ENCODE data around the gene LDB2. TPM values are rescaled to one million over a fixed set of nuclear protein-coding genes. Genes with fewer than 3 reads are reported as not detected.

LDB2 gene
- polyA plus RNA-seq, 2 donors, result 3.5 to 4.4 TPM

DNA sequence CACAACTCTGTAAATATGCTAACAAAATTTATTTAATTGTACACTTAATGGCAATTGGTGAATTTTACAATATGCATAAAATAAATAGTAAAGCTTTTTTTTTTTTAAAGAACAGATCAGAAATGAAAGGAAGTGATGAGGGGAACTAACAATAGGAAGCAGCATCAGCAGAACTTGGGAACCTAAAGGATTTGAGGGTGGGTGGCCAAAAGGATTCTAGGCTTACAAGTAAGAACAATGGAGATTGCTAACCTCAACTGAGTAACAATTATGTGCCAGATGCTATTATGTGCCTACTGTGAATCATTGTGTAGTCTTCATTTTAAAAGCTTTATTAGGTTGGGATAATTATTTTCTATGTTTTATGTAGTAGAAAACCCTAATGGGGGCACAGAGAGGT, 185.2 kb downstream of the LDB2 start:
- H3K9me3 ChIP-seq (ENCODE audit: control insufficient read depth in 2 of 2, insufficient read depth in 1 of 2, low read depth in 1 of 2, low read length in 1 of 2), result no peaks in the 10 kb centered on the region
- H3K27me3 ChIP-seq (ENCODE audit: control insufficient read depth in 1 of 2, insufficient read depth in 2 of 2, low read length in 2 of 2), result no peaks in the 10 kb centered on the region
- H3K4me1 ChIP-seq (ENCODE audit: control insufficient read depth in 2 of 2, insufficient read depth in 2 of 2, low read length in 1 of 2), result no peaks in the 10 kb centered on the region
- no peak overlapping the region for H3K27ac ChIP-seq (ENCODE audit: low read depth in 2 of 2, low read length in 1 of 2)
- no peak overlapping the region for H3K4me3 ChIP-seq (ENCODE audit: low read depth in 1 of 2, low read length in 2 of 2)
- no peaks in the 10 kb centered on the region for H3K36me3 ChIP-seq (ENCODE audit: control insufficient read depth in 2 of 2, insufficient read depth in 2 of 2, low read length in 1 of 2)

GRCh38 chr4:16710198-16710597, 188.2 kb downstream of the LDB2 start:
- Histone ChIP-seq H3K4me1 (ENCODE audit: control insufficient read depth in 2 of 2, insufficient read depth in 2 of 2, low read length in 1 of 2) (no peaks in the 10 kb centered on the region), H3K27ac (ENCODE audit: low read depth in 2 of 2, low read length in 1 of 2) (no peak overlapping the region), H3K4me3 (ENCODE audit: low read depth in 1 of 2, low read length in 2 of 2) (no peak overlapping the region), H3K9me3 (ENCODE audit: control insufficient read depth in 2 of 2, insufficient read depth in 1 of 2, low read depth in 1 of 2, low read length in 1 of 2) (no peaks in the 10 kb centered on the region), H3K27me3 (ENCODE audit: control insufficient read depth in 1 of 2, insufficient read depth in 2 of 2, low read length in 2 of 2) (no peaks in the 10 kb centered on the region), H3K36me3 (ENCODE audit: control insufficient read depth in 2 of 2, insufficient read depth in 2 of 2, low read length in 1 of 2) (no peaks in the 10 kb centered on the region)
- WGBS, 2 donors, result 65 to 69% methylated on average over 3 of the region's 3 CpGs

DNA sequence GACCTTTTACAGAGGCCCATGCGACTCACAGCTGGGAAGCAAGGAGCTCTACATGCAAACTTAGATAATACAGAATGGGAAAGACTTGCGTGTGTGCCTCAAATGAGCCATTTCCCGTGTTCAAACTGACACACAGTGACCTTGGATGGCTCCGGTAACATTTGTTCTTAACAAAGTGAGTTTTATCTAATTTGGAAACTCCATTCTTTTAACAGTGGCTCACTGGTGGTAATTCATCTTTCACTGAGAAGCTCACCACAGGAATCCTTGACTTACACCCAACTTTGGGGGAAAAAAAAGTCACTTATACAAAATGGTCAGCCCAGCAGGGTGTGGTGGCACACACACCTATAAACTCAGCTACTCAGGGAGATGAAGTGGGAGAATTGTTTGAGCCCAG, 190.6 kb downstream of the LDB2 start:
- 74 to 81% methylated on average over 4 of the region's 4 CpGs for WGBS, 2 donors
- Histone ChIP-seq H3K4me1 (ENCODE audit: control insufficient read depth in 2 of 2, insufficient read depth in 2 of 2, low read length in 1 of 2) (no peaks in the 10 kb centered on the region), H3K9me3 (ENCODE audit: control insufficient read depth in 2 of 2, insufficient read depth in 1 of 2, low read depth in 1 of 2, low read length in 1 of 2) (no peaks in the 10 kb centered on the region), H3K36me3 (ENCODE audit: control insufficient read depth in 2 of 2, insufficient read depth in 2 of 2, low read length in 1 of 2) (no peaks in the 10 kb centered on the region), H3K27me3 (ENCODE audit: control insufficient read depth in 1 of 2, insufficient read depth in 2 of 2, low read length in 2 of 2) (no peaks in the 10 kb centered on the region), H3K4me3 (ENCODE audit: low read depth in 1 of 2, low read length in 2 of 2) (no peak overlapping the region), H3K27ac (ENCODE audit: low read depth in 2 of 2, low read length in 1 of 2) (no peak overlapping the region)

- Histone ChIP-seq H3K9me3 (ENCODE audit: control insufficient read depth in 2 of 2, insufficient read depth in 1 of 2, low read depth in 1 of 2, low read length in 1 of 2) (peaks cover 0 to 2% of the 10 kb centered on the region in 2 donors), H3K27ac (ENCODE audit: low read depth in 2 of 2, low read length in 1 of 2) (no peak overlapping the region), H3K27me3 (ENCODE audit: control insufficient read depth in 1 of 2, insufficient read depth in 2 of 2, low read length in 2 of 2) (no peaks in the 10 kb centered on the region), H3K4me1 (ENCODE audit: control insufficient read depth in 2 of 2, insufficient read depth in 2 of 2, low read length in 1 of 2) (no peaks in the 10 kb centered on the region), H3K36me3 (ENCODE audit: control insufficient read depth in 2 of 2, insufficient read depth in 2 of 2, low read length in 1 of 2) (no peaks in the 10 kb centered on the region), H3K4me3 (ENCODE audit: low read depth in 1 of 2, low read length in 2 of 2) (no peak overlapping the region)
- WGBS, 2 donors, result 72 to 82% methylated on average over 6 of the region's 6 CpGs
Measured at GRCh38 chr4:16706251-16706650, 192.2 kb downstream of the LDB2 start.

DNA sequence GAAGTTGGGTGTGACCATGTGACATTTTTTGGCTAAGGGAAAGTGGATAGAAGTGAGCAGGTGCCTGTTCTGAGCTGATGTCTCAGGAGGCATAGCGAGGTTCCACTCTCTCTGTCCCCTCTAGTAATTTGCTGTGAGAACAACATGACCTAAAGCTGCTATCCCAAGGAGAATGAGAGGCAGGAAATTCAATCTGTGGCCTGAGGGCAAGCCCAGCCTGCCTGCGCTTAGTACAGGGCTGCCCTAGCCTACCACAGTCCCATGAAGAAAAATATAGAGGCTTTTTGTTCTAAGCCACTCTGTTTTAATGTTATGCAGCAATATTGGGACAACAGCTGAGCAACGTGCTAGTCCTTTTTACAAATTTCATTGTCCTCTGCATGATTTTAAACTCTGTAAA, 193.1 kb downstream of the LDB2 start:
- Histone ChIP-seq H3K9me3 (ENCODE audit: control insufficient read depth in 2 of 2, insufficient read depth in 1 of 2, low read depth in 1 of 2, low read length in 1 of 2) (peaks cover 0 to 2% of the 10 kb centered on the region in 2 donors), H3K36me3 (ENCODE audit: control insufficient read depth in 2 of 2, insufficient read depth in 2 of 2, low read length in 1 of 2) (no peaks in the 10 kb centered on the region), H3K27me3 (ENCODE audit: control insufficient read depth in 1 of 2, insufficient read depth in 2 of 2, low read length in 2 of 2) (no peaks in the 10 kb centered on the region), H3K4me1 (ENCODE audit: control insufficient read depth in 2 of 2, insufficient read depth in 2 of 2, low read length in 1 of 2) (no peaks in the 10 kb centered on the region), H3K27ac (ENCODE audit: low read depth in 2 of 2, low read length in 1 of 2) (no peak overlapping the region), H3K4me3 (ENCODE audit: low read depth in 1 of 2, low read length in 2 of 2) (no peak overlapping the region)
- 86 to 88% methylated on average over 3 of the region's 3 CpGs for WGBS, 2 donors

DNA sequence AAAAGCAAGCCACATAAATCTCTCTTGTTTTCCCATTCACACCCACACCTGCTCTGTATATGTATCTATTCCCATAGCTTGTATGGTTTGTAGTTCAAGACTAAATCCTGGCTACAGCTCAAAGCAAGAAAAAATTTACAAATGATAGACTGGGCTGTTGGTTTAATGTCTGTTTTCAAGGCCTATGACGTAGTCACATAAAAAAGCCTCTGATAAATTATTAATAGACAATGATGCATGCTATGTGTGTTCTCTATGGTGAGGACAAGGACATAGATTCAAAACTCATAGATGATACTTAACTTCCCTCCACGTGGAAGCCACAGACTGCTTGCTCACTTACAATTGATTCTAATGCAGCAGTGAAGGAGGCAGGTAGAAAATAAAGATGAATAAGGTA, 194.0 kb downstream of the LDB2 start:
- WGBS, 2 donors, result 45 to 70% methylated on average over 2 of the region's 2 CpGs
- Histone ChIP-seq H3K4me1 (ENCODE audit: control insufficient read depth in 2 of 2, insufficient read depth in 2 of 2, low read length in 1 of 2) (no peaks in the 10 kb centered on the region), H3K9me3 (ENCODE audit: control insufficient read depth in 2 of 2, insufficient read depth in 1 of 2, low read depth in 1 of 2, low read length in 1 of 2) (peaks cover 0 to 2% of the 10 kb centered on the region in 2 donors), H3K4me3 (ENCODE audit: low read depth in 1 of 2, low read length in 2 of 2) (no peak overlapping the region), H3K27ac (ENCODE audit: low read depth in 2 of 2, low read length in 1 of 2) (no peak overlapping the region), H3K27me3 (ENCODE audit: control insufficient read depth in 1 of 2, insufficient read depth in 2 of 2, low read length in 2 of 2) (no peaks in the 10 kb centered on the region), H3K36me3 (ENCODE audit: control insufficient read depth in 2 of 2, insufficient read depth in 2 of 2, low read length in 1 of 2) (no peaks in the 10 kb centered on the region)

DNA sequence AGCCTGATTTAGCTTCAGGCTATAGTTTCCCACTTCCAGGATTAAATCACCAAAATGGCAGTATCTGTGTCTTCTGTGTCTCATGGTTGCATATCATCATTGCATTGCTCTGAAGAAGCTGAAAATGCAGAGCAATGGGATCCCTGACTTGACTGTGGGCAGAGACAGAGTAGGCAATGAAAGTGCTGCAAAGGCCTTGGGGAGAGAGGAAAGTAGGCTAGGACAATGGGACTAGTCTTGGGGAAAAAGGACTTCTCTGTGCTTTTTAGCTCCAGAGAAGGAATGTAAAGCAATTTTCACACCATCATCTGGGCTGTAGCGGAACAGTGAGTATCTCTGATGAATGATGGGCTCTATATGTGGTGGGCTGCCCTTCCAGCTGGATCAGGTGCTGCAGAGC, 202.5 kb downstream of the LDB2 start:
- Histone ChIP-seq H3K4me1 (ENCODE audit: control insufficient read depth in 2 of 2, insufficient read depth in 2 of 2, low read length in 1 of 2) (no peaks in the 10 kb centered on the region), H3K36me3 (ENCODE audit: control insufficient read depth in 2 of 2, insufficient read depth in 2 of 2, low read length in 1 of 2) (no peaks in the 10 kb centered on the region), H3K9me3 (ENCODE audit: control insufficient read depth in 2 of 2, insufficient read depth in 1 of 2, low read depth in 1 of 2, low read length in 1 of 2) (no peaks in the 10 kb centered on the region), H3K4me3 (ENCODE audit: low read depth in 1 of 2, low read length in 2 of 2) (no peak overlapping the region), H3K27ac (ENCODE audit: low read depth in 2 of 2, low read length in 1 of 2) (no peak overlapping the region), H3K27me3 (ENCODE audit: control insufficient read depth in 1 of 2, insufficient read depth in 2 of 2, low read length in 2 of 2) (no peaks in the 10 kb centered on the region)
- 88 to 89% methylated on average over 1 of the region's 1 CpG for WGBS, 2 donors

DNA sequence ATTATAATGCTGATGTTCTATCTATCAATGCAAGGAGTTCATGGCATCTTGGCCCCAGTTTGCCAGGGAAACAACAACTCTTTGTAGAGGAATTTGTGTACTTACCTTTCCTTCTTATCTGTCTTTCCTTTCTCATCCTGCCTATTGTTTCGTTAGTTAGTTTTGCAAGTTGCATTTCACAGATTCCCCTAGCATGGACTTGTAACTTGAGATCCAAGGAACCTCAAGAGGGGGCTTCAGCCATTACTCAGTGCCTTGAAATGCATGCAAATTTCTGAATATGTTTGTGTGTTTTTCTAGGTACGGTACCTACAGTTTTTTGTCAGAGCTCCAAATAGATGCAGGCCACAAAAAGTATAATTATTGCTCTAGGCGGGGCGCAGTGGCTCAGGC, 203.6 kb downstream of the LDB2 start:
- no peak overlapping the region for H3K27ac ChIP-seq (ENCODE audit: low read depth in 2 of 2, low read length in 1 of 2)
- no peaks in the 10 kb centered on the region for H3K4me1 ChIP-seq (ENCODE audit: control insufficient read depth in 2 of 2, insufficient read depth in 2 of 2, low read length in 1 of 2)
- 85 to 89% methylated on average over 4 of the region's 4 CpGs for WGBS, 2 donors
- H3K4me3 ChIP-seq (ENCODE audit: low read depth in 1 of 2, low read length in 2 of 2), result no peak overlapping the region
- no peaks in the 10 kb centered on the region for H3K9me3 ChIP-seq (ENCODE audit: control insufficient read depth in 2 of 2, insufficient read depth in 1 of 2, low read depth in 1 of 2, low read length in 1 of 2)
- no peaks in the 10 kb centered on the region for H3K27me3 ChIP-seq (ENCODE audit: control insufficient read depth in 1 of 2, insufficient read depth in 2 of 2, low read length in 2 of 2)
- H3K36me3 ChIP-seq (ENCODE audit: control insufficient read depth in 2 of 2, insufficient read depth in 2 of 2, low read length in 1 of 2), result no peaks in the 10 kb centered on the region

DNA sequence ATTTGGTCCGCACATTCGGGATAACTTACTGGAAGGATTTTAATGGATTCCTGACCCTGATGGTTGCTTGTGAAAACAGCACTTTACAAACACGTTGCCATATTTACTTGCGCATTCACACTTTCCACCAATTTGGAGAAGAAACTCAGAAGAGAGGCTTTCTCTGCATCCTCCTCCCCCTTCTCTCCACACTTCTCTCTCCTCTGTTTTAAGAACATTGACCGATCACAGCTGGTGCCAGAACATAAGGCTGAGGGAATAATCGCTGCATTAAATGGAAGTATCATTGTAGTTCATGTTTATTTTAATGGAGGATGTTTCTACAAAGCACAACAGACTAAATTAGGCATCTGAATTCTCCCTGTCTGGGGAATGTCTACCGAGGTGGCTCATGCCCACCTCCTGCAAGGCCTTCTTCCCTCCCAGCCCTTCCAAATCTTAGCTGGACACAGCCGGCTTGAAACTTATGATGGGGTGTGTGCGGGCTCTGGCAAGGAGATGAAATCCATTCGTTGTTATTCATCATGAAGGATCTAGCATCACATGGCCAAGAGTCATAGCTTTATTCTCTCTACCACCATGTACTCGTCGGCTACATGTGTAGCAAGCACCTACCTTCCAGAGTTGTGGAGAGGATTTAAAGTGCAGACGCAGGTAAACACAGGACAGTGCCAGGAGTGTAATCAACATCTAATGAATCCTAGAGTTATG, 204.1 kb downstream of the LDB2 start:
- H3K27ac ChIP-seq (ENCODE audit: low read depth in 2 of 2, low read length in 1 of 2), result no peak overlapping the region
- 74% methylated on average over 13 of the region's 13 CpGs for WGBS, 2 donors

DNA sequence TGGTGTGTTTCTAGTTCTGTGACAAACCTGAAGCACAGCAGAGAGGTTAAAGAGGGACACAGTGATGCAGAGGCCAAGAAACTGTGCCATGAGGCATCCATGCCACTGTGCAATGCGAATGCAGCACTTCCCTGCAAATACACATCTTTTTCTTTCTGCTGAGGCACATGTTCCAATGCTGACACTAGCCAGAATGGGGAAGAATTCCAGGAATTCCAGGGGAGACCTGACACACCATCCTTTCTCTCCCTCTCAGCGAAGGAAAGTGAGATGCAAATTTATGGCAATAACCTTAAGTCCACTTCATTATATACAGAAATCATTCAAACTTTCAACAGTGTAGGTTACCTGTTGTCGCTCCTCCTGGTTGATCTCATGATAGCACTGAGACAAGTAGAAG, 204.8 kb downstream of the LDB2 start:
- H3K4me1 ChIP-seq (ENCODE audit: control insufficient read depth in 2 of 2, insufficient read depth in 2 of 2, low read length in 1 of 2), result no peaks in the 10 kb centered on the region
- 83 to 89% methylated on average over 3 of the region's 3 CpGs for WGBS, 2 donors
- H3K36me3 ChIP-seq (ENCODE audit: control insufficient read depth in 2 of 2, insufficient read depth in 2 of 2, low read length in 1 of 2), result no peaks in the 10 kb centered on the region
- H3K27me3 ChIP-seq (ENCODE audit: control insufficient read depth in 1 of 2, insufficient read depth in 2 of 2, low read length in 2 of 2), result no peaks in the 10 kb centered on the region
- H3K4me3 ChIP-seq (ENCODE audit: low read depth in 1 of 2, low read length in 2 of 2), result no peak overlapping the region
- no peak overlapping the region for H3K27ac ChIP-seq (ENCODE audit: low read depth in 2 of 2, low read length in 1 of 2)
- H3K9me3 ChIP-seq (ENCODE audit: control insufficient read depth in 2 of 2, insufficient read depth in 1 of 2, low read depth in 1 of 2, low read length in 1 of 2), result no peaks in the 10 kb centered on the region

More for the DNA sequence above, 204.1 kb downstream of the LDB2 start:
- no peak overlapping the region for H3K4me3 ChIP-seq (ENCODE audit: low read depth in 1 of 2, low read length in 2 of 2)
- H3K27me3 ChIP-seq (ENCODE audit: control insufficient read depth in 1 of 2, insufficient read depth in 2 of 2, low read length in 2 of 2), result no peaks in the 10 kb centered on the region
- no peaks in the 10 kb centered on the region for H3K9me3 ChIP-seq (ENCODE audit: control insufficient read depth in 2 of 2, insufficient read depth in 1 of 2, low read depth in 1 of 2, low read length in 1 of 2)
- H3K36me3 ChIP-seq (ENCODE audit: control insufficient read depth in 2 of 2, insufficient read depth in 2 of 2, low read length in 1 of 2), result no peaks in the 10 kb centered on the region
- no peaks in the 10 kb centered on the region for H3K4me1 ChIP-seq (ENCODE audit: control insufficient read depth in 2 of 2, insufficient read depth in 2 of 2, low read length in 1 of 2)
